ENCODE results near the gene XRCC1.
A peak's percentile ranks its signal among the peaks of the same experiment; 100 is the strongest.
"Not testable (repeated sequence)": the region's sequence is repeated elsewhere in the genome, so short reads cannot be mapped to it uniquely, and the experiment has no call there.

The XRCC1 gene

GRCh38 chr19:43519436-43520088, 55.8 kb downstream of the XRCC1 start:
- peak; percentile 71 for DNase-seq (ENCODE audit: low read depth)

- no peak for DNase-seq (ENCODE audit: low read depth)
Observed at GRCh38 chr19:43518051-43518450, 57.3 kb downstream of the XRCC1 start.

GRCh38 chr19:43512399-43512798, 62.9 kb downstream of the XRCC1 start:
- not testable (repeated sequence) for DNase-seq (ENCODE audit: low read depth)

GRCh38 chr19:43511324-43511723, 64.0 kb downstream of the XRCC1 start:
- no peak for DNase-seq (ENCODE audit: low read depth)

- no peak for DNase-seq (ENCODE audit: low read depth)
Observed at GRCh38 chr19:43510713-43511112, 64.6 kb downstream of the XRCC1 start.

- DNase-seq (ENCODE audit: low read depth), result no peak
Observed at GRCh38 chr19:43507880-43508279, 67.4 kb downstream of the XRCC1 start.

- DNase-seq (ENCODE audit: low read depth), result no peak
Observed at GRCh38 chr19:43506629-43507028, 68.7 kb downstream of the XRCC1 start.

GRCh38 chr19:43505941-43506340, 69.4 kb downstream of the XRCC1 start:
- DNase-seq (ENCODE audit: low read depth), result no peak

GRCh38 chr19:43505186-43505456, 70.2 kb downstream of the XRCC1 start:
- no peak for DNase-seq (ENCODE audit: low read depth)

GRCh38 chr19:43504426-43505185, 70.7 kb downstream of the XRCC1 start, which contains the start of gene PHLDB3:
TSS of gene PHLDB3 (minus strand) at chr19:43504746. CDS start at chr19:43504118, 628 bp downstream.
- no peak for DNase-seq (ENCODE audit: low read depth)

- DNase-seq (ENCODE audit: low read depth), result peak; percentile 99
Observed at GRCh38 chr19:43503501-43504425, 71.6 kb downstream of the XRCC1 start.

GRCh38 chr19:43502419-43502976, 72.8 kb downstream of the XRCC1 start:
- no peak for DNase-seq (ENCODE audit: low read depth)

- DNase-seq (ENCODE audit: low read depth), result no peak
Observed at GRCh38 chr19:43501661-43502418, 73.5 kb downstream of the XRCC1 start.

GRCh38 chr19:43499042-43499441, 76.3 kb downstream of the XRCC1 start:
- DNase-seq (ENCODE audit: low read depth), result no peak

- no peak for DNase-seq (ENCODE audit: low read depth)
Observed at GRCh38 chr19:43498233-43498842, 77.0 kb downstream of the XRCC1 start.

- no peak for DNase-seq (ENCODE audit: low read depth)
Observed at GRCh38 chr19:43496960-43497359, 78.4 kb downstream of the XRCC1 start.

- no peak for DNase-seq (ENCODE audit: low read depth)
Observed at GRCh38 chr19:43495082-43495481, 80.2 kb downstream of the XRCC1 start.
